Ramos (cell line): ENCODE measurements around the gene OMA1.

ENCODE experiments used
- in situ Hi-C: fragments of 300-500 bp; cut with MboI; formaldehyde crosslinking; loops from one replicate; pipeline ENCODE4 v1.14.3; 2022; ENCODE audit warnings: low sequenced_read_pairs; ENCODE audit not compliant: unreplicated experiment

Gene OMA1

DNA sequence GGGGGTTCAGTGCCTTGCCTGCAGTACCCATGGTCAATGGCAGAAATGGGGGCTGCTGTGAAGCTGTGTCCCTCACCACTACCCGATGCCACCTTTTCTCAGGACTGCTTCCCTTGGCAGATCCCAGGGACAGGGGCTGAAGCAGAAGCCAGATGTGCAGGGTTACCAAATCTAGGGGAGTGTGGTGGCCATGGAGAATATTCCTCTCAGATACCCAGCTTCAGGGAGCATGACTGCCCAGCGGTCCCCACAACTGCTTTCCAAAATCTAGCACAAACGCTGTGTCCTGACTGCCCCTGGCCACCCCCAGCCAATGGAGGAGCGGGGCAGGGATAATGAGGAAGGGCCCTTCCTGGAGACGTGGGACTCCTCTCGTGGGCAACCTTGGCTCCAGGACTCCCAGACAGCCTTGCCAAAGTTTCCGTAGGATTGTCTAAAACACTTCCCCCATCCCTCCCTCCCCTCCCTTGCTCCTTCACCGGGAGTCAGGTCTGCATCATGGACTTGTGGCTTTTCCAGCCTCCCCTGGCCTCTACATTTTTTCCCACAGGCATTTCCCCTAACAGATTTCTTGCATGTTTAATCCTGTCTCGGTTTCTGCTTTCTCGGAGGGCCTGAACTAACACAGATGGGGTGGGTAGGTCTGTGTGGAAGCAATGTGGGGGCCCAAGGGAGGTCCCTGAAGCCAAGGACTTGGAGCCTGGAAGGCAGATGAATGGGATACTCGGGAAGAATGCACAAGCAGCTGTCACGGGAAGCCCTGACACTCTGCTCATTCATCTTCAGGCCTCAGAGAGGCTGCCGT, 80.5 kb downstream of the OMA1 start:
- in situ Hi-C loops, result no loop called here

DNA sequence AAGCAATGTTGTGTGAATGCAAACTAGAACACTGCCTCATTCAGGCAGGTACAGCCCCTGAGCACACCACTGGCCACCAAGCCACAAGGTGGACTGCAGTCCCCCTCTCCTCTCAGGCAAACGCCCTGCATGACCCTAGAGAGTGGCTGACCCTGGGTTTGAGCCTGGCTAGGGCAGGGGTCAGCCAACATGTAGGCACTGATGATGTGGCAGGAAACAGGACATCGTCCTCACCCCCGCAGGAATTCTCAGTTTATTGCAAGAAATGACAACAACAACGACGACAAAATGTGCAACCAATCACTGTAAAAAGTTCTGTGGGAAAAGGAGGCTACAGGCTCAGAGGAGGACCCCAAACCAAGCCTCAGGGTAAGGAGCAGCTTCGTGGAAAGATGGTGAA, 81.3 kb downstream of the OMA1 start:
- in situ Hi-C loops, result no loop called here

DNA sequence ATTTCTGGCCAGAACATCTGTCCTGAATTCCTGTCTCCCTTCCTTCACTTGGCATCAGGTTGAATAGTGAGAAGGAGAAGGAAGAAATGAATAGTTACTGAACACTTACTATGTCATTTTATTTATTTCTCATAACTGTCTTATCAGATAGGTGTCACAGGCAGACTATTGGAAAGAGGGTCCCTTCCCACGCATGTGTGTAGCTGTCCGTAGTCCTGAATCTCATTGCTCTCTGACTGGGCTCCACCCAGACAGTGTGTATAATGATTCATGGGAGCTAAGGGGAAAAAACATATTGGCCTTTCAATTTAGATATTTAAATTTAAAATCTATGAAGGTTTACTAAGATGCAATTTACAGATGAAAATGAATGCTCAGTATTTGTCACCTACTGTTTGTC, 86.1 kb downstream of the OMA1 start:
- in situ Hi-C loops, result no loop called here

DNA sequence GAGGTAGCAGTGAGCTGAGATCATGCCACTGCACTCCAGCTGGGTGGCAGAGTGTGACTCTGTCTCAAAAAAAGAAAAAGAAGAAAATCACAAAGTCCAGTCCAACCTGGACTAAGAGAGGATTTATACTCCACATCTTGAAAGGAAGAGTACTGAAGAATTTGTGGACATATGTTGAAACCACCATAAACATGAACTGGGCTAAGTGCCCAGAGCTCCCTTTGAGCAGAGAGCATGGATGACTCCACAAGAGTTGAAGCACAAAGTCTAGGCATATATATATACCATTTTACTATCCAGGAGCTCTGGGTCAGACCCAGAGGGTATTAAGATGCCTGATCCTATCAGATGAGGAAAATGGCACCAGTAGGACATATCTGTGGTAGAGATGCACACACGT, 86.6 kb downstream of the OMA1 start:
- in situ Hi-C loops, result no loop called here

DNA sequence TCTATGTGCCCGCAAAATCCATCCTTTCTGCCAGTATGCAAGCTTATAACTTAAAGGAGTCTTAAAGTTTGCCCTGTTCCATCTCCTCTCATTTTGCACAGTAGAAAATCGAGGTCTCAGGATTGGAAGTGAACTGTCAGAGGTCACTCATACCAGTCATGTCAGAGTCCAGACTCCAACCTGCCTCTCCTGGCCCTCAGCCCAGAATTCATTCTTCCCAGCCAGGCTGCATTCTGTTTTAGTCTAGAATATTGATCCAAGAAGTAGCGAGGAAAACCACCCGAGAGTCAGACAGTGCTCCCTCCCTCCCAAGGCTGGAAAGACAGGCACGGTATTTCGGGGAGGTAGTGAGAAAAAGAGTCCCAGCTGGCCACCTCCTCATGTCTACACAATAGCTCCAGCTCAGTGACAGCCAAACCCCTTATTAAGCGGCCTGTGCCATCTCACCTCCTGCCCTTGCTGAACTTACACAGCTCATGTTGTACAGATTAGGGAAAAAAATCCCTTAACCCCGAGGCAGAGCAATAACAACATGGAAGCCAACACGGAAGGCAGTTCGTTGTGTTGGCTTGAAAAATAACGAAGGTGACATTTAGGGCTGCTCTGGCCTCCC, 89.4 kb downstream of the OMA1 start:
- in situ Hi-C loops, result no loop called here

DNA sequence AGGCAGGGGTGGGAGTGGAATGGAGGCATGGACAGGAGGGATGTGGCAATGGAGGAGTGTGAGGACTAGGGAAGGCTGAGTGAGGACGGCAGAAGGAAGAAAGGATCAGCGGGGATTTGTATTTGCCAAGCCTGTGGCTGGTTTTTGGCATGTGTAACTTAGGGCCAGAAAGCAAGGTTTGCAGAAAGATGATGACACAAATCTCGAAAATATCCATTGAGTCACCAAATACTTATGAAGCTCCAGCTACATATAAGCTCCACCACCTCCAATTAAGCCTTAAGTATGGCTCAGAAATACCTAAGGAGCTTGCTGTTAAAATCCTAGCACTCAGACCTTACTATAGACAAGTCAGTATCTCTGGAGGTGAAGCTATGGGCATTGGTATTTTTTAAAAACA, 90.1 kb downstream of the OMA1 start:
- in situ Hi-C loops, result no loop called here

DNA sequence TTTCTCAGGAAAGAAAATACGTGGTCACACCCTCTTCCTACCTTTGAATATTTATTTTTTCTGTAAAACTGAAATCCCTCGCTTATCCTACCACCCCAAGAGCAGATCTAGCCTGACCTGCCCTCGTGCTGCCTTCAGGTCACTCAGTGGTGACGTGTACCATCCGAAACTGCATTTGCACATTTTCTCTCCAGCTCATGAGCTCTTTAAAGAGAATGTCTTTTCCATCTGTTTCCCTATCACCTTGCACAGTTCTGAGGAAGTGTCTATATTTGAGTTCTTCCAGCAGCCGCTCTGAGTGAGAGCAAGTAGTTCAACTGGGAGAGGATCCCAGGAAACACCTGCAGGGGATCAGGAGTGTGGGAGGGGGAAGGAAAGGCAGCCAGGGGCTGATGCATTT, 91.7 kb downstream of the OMA1 start:
- in situ Hi-C loops, result no loop called here

DNA sequence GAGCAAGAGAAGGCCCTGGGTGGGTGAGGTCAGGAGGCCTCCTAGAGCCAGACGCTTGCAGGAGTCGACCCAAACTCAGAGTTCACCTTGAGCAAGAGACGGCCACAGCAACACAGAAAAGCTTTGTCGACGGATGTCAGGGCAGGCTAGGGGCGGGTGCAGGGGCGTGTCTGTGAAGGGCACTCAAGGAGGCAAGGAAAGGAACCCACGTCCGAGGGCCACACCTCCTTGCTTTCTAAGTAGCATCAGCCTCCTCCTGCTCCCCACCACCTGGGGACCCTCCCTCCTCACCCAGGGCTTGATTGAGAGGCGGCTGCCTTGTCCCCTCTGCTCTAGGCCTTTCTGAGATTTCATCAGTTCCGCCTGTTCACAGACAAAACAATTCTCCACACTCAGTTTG, 92.1 kb downstream of the OMA1 start:
- in situ Hi-C loops, result no loop called here

DNA sequence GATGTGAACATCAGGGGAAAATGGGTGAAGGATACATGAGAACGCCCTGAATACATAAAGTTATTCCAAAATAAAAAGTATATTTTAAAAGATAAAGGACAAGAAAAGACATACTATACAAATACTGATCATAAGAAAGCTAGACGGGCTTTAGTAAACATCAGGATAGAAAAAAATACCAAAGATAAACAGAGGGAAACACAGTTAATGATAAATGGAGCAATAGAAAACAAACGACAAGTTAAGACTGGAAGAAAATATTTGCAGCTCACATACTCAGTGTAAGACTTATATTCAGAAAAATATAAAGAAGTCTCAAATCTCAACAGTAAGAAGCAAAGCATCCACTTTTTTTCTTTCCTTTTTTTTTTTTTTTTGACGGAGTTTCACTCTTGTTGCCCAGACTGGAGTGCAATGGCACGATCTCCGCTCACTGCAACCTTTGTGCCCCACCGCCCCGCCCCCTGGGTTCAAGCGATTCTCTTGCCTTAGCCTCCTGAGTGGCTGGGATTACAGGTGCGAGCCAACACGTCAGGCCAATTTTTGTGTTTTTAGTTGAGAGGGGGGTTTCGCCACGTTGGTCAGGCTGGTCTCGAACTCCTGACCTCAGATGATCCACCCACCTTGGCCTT, 94.8 kb downstream of the OMA1 start:
- in situ Hi-C loops, result no loop called here

DNA sequence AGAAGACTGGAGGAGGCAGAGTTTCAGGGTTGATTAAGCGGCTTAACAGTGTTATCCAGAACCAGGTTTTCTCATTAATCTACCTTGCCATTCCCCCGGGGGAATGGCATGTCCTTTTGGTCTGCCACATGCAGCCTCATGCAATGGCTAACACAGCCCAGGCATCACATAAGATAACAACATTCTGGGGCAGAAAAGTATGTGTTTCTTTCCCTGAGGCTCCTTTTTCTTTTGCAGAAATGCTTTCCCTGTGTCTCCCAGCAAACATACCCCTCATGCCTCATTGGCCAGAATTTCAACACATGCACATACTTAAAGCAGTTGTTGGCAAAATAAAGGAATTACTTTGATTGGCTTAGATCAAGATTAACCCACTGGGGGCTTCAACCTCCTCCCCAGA, 98.6 kb downstream of the OMA1 start:
- in situ Hi-C loops, result no loop called here

DNA sequence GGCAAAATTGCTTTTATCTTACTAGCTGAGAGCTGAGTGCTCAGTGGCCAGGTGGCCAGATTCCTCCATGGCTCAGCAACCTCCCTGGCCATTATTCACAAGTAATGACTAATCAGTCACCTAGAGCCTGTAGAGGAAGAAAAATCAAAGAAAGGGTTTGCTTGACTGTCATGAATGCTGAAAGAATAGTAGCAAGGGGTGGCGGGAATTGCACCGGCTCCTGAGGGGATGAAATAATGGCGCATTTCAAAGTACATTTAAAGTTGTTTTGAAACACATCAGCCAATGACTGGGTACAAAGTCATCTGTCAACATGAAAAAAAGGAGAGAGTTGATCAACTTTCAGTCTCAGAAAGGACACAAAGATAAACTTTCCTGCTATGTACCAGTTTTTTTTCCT, 99.5 kb downstream of the OMA1 start:
- in situ Hi-C loops, result no loop called here

DNA sequence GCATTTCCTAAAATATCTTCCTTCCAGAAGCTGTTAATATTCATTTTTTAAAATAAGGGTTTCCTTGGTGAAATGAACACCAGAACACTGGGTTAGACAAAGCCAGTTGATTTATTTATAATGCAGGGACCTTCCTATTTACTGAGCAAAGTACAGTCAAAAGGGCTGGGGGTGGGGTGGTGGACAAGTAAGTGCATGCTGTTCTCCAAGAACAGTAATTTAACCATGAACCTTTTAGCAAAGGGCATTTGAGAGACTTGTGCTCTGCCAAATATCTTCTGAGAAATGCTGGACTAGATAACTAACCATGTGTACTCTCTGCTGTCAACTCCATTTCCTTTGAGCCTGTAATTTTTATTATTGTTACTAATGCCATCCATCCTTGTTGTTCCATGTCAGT, 100.2 kb downstream of the OMA1 start:
- in situ Hi-C loops, result no loop called here

DNA sequence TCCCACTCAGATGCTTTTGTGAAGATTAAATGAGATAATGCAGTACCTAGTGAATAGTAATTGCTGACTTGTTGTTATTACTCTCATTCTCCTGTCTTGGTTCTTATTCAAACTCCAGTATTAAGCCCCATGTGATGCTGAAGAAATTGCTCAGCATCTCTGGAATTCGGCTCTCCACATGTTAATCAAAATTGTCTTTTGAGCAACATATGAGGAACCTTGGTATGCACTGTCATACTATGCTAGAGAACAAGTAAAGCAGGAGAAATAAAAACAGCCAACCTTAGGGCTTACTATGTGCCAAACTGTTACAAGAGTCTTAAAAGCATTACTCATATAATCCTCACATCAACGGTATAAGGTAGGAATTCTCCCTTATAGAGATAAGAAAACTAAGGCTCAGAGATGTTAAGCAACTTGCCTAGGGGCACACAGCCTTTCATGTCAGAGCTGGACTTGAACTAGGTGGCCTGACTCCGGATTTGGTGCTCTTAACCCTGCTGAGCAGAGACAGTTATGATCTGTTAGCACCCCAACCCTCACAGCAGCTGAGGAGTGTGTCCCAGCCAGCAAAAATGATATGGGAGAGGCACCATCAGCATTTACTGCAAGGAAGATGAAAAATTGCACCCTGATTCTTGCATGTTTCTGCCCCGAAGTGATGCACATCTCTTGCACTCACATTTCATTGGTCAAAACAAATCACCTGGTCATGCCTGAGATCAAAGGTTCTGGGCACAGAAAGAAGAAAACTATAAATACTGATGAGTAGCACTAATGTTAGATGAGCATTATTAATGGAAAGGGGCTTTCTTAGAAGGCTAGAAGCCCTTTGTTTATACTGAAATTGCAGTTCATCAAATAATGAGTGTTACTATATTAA, 102.3 kb downstream of the OMA1 start:
- in situ Hi-C loops, result no loop called here

DNA sequence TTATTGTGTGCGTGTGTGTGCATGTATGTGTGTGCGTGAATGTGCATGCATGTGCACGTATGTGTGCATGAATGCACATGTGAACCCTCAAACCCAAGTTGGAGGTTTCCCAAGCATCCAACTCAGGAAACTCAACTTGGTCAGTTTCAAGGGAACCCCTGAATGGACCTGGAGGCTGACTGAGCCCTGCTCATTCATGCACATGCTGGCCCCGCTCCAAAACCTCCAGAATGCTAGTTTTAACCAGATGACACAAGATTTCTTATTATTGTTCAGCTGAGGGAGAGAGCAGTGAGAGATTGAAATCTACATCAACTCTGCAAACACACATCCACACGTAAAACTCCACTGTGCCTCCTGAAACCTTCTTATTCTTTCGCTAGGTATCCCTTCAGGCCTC, 104.4 kb downstream of the OMA1 start:
- in situ Hi-C loops, result no loop called here

DNA sequence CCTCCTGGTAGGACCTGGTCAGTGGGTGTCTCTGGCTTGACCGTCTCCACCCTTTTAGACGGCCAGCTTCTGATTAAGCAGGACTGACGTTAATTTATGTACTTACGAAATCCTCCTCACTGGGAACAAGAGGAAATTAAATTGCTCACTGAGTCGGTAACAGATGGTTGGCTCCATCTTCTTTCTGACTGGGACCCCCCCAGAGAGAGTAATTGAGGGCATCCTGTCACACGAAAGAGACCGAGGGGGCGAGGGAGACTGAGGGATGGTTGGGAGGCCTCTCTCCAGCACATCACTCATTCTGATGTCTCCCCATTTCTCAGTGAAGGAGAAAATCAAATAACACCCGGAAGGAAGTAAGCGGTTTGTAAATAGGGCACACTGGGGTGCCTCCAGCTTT, 104.8 kb downstream of the OMA1 start:
- in situ Hi-C loops, result no loop called here

DNA sequence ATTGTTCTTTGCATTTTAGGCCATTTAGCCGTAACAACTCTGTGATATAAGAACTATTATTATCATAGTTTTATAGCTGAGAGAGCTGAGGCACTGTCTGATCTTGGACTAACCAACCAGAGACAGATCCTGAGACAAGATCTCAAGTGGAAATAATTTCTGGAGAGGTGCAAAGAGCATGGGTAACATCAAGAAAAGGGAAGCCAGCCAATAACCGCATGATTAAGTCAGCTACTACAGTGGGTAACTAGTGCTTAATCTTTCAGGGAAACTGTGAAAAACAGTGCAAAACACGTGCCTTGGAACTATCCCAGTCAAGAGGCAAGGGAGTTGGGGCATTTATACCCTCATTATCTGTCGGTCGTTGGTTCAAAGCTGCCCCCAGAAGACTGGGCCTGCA, 105.8 kb downstream of the OMA1 start:
- in situ Hi-C loops, result no loop called here

DNA sequence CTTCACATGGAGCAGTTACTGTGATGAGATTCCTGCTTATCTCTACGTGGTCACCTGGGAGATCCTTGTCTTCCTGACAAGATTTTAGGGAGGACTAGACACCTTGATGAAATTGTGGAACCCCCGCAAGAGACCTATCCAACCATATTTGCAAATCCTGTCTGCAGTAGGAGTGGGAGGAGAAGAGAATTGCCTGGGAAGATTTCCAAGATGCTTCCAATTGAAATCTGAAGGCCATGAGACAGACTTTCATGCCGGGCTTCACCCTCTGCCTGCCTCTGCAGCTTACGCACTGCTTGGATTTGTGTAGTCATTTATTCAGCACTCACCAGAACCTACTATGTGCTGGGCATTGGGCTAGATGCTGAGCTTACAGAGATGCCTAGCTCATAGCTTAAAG, 106.6 kb downstream of the OMA1 start:
- in situ Hi-C loops, result no loop called here

DNA sequence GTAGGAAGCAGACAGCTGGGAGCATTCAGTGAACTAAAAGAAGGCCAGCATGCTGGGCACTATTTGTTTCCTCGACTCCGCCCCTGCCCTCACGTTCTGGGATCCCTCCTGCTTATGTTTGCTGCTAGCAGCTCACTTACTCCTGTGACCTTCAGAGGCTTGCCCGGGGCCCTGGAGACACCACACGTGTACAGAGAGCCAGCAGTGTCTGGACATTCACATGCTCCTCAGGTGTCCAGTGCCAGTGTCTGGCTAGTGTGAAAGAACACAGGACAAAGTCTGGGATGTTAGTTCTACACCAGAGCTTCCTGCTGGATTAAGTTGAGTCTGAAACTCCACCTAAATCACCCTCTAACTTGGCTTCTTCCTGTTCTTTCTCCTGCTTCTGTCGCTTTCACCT, 108.1 kb downstream of the OMA1 start:
- in situ Hi-C loops, result no loop called here

DNA sequence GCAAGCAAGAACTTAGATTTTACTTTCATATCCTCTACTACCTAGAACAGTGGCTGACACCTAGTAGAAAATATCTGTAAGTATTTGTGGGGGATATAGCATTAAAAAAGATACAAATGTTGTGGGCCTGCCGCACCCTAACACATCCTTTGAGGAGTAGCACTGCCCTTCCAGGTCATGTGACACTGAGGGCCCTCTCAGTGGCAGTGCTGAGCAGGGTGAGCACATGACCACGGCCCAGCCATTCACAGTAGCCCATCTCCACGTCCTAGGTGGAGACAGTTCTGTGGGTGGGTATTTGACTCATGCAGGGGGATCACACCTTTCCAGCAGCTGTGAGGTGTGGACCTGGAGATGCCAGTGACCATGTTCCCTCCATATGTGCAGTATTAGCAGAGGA, 108.9 kb downstream of the OMA1 start:
- in situ Hi-C loops, result no loop called here

DNA sequence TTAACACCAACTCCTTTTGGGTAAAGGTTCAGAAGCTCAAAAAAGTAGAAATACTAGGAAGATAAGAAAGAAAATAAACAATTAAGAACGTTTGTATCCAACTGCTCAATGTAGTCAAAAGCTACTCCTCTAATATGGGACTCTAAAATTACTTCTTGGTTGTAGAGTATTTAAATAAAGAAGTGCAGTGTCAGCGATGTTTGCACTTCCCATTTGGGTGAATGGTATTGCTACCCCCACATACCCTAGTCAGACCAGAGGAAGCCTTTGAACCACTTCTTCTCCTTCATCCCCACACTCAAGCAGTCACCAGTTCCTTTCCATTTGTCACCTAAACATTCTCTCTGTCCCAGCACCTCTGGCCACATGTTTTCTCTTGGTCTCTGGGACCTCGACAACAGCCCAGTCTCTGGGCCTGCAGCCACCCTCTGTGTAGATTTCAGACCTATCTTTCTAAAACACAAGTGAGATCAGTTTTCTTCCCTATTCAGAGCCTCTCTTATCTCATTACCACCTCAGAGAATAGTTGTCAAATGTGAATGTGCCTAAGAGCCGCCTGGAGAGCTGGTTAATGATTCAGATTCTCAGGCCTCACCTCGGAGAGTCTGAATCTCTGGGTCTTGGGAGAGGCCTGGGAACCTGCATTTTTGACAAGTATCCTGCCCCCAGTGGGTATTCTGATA, 109.8 kb downstream of the OMA1 start:
- in situ Hi-C loops, result no loop called here
